Activated CD4-positive, alpha-beta T cell treated with anti-CD3 and anti-CD28 coated beads, Interleukin-2, amount 10 ng/mL, durations not matched to agents 24 days and 14 days (primary cell): ENCODE results near the gene SGCD. TPM values are rescaled to one million over a fixed set of nuclear protein-coding genes. Genes with fewer than 3 reads are reported as not detected.

ENCODE experiments used
- DNase-seq: peaks from one replicate; pipeline ENCODE4 v3.0.0; 2022
- H3K27ac Mint-ChIP-seq: one replicate; pipeline ENCODE4 v1.8.0; 2022; ENCODE audit warnings: mild to moderate bottlenecking, mixed read lengths
- H3K27me3 Mint-ChIP-seq: one replicate; pipeline ENCODE4 v1.8.0; 2022; ENCODE audit warnings: mixed read lengths
- H3K36me3 Mint-ChIP-seq: one replicate; pipeline ENCODE4 v1.8.0; 2022; ENCODE audit warnings: low read depth, mild to moderate bottlenecking, mixed read lengths
- H3K4me1 Mint-ChIP-seq: one replicate; pipeline ENCODE4 v1.8.0; 2021; ENCODE audit warnings: mixed read lengths
- H3K4me3 Mint-ChIP-seq: one replicate; pipeline ENCODE4 v1.8.0; 2022; ENCODE audit warnings: mild to moderate bottlenecking, moderate library complexity, mixed read lengths
- H3K9me3 Mint-ChIP-seq: one replicate; pipeline ENCODE4 v1.8.0; 2021; ENCODE audit warnings: mixed read lengths
- intact Hi-C: fragments of 100-400 bp; cut with micrococcal nuclease; formaldehyde crosslinking; loops from one replicate; pipeline ENCODE4 v1.15.1; 2023
- total RNA-seq: library from RNA; stranded (reverse); gene quantifications from 2 replicates; pipeline ENCODE4 v1.2.3, GENCODE V29; 2022

SGCD gene
- total RNA-seq = not detected in 2 replicates

DNA sequence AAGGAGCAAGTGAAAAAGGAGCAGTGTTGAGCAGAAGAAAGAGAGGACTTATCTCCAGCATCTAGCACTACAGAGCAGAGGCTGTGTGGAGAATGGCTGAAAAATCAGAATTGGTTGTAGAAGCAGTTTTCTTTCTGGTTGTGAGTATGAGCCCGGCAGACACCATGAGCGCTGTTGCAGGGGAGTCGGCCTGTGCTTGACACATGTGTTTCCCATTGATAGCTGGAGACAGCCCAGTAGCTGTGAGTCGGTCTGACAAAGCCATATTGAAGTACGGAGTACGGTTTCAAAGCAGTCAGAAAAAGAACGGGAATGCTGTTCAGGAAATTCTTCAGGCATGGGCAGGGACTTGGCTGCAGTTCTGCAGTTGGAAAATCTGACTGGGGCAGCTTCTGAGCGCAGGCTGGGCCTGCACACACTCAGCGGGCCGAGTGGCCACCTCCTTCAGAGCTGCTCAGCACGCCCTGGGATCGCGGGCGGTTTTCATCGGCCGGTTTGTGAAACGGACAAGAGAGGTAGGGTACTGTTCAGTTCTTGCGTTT is at the start of gene SGCD:
TSS of gene SGCD (plus strand) at position 447 of the 542 bp plus-strand sequence.
- Mint-ChIP-seq H3K27me3 (peaks cover 14% of the 10 kb centered on the region), H3K36me3 (no peaks in the 10 kb centered on the region), H3K9me3 (no peaks in the 10 kb centered on the region), H3K4me3 (no peak within 1 kb of the TSS), H3K27ac (no peak within 1 kb of the TSS), H3K4me1 (no peaks in the 10 kb centered on the region)
- DNase-seq = no peak
- intact Hi-C loops = no loop called here

DNA sequence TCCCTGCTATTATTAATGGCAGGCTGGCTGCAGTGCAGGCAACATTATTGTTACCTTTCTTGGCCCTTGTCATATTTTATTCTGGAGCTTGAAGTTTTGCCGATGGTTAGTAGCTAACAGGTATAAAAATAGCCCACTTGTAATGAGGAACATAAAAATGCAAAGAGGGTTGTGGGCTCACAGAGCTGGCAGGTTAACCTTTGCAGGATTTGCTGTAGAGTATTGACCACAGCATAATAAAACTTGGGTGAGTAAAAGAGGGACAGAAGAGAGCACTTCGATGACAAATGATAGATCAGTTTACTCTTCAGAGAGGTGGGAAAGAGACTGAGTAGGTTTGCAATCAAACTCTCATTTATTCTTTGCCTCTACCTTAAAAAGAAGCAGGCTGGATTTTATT is 49.7 kb upstream of the SGCD start:
- H3K27ac Mint-ChIP-seq = no peak overlapping the region
- intact Hi-C loops = no loop called here
- H3K27me3 Mint-ChIP-seq = peaks cover 2% of the 10 kb centered on the region

DNA sequence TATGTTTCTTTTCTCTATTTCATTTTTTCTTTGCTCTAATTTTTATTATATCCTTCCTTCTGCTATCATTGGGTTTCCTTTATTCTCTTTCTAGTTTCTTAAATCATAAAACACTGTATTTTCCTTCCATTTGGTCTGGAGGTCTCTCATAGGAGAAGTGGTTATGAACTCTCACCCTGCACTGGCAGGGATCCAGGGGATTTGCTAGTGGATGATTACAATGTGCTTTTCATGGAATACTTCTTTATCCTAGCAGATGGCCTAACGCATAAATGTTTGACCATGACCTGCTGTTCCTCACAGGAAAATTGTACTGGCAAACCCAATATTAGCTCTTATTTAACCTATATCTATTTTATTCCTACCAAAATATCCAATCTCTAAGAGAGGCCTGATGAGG is 31.5 kb upstream of the SGCD start:
- Mint-ChIP-seq H3K36me3 (no peaks in the 10 kb centered on the region), H3K4me1 (no peaks in the 10 kb centered on the region), H3K4me3 (no peak overlapping the region), H3K9me3 (no peaks in the 10 kb centered on the region), H3K27me3 (no peaks in the 10 kb centered on the region), H3K27ac (no peak overlapping the region)
- DNase-seq = no peak
- intact Hi-C loops = no loop called here

More for the DNA sequence above, 49.7 kb upstream of the SGCD start:
- no peaks in the 10 kb centered on the region for H3K9me3 Mint-ChIP-seq
- no peak for DNase-seq
- H3K4me3 Mint-ChIP-seq = no peak overlapping the region
- H3K4me1 Mint-ChIP-seq = no peaks in the 10 kb centered on the region
- H3K36me3 Mint-ChIP-seq = no peaks in the 10 kb centered on the region

DNA sequence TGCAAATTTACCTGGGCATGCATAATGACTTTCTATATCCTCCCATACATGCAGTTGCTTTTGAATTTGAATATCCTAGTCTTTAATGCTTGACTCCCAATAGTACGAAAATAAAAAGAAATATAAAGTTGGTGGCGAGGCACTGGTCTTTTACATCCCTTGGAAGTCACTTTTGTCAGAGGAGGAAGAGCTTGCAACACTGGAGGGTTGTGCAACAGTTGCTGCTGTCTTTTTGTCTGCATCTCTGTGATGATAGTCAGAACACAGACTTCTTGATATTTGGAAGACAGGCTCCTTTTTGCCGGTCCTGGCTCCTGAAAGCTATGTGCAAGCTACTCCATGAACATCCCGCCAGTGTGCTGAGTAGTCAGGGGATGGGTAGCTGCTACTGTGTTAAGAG is 16.8 kb upstream of the SGCD start:
- intact Hi-C loops = no loop called here
- Mint-ChIP-seq H3K9me3 (no peaks in the 10 kb centered on the region), H3K4me3 (no peak overlapping the region), H3K27me3 (no peaks in the 10 kb centered on the region), H3K4me1 (no peaks in the 10 kb centered on the region), H3K36me3 (no peaks in the 10 kb centered on the region), H3K27ac (no peak overlapping the region)
- no peak for DNase-seq

DNA sequence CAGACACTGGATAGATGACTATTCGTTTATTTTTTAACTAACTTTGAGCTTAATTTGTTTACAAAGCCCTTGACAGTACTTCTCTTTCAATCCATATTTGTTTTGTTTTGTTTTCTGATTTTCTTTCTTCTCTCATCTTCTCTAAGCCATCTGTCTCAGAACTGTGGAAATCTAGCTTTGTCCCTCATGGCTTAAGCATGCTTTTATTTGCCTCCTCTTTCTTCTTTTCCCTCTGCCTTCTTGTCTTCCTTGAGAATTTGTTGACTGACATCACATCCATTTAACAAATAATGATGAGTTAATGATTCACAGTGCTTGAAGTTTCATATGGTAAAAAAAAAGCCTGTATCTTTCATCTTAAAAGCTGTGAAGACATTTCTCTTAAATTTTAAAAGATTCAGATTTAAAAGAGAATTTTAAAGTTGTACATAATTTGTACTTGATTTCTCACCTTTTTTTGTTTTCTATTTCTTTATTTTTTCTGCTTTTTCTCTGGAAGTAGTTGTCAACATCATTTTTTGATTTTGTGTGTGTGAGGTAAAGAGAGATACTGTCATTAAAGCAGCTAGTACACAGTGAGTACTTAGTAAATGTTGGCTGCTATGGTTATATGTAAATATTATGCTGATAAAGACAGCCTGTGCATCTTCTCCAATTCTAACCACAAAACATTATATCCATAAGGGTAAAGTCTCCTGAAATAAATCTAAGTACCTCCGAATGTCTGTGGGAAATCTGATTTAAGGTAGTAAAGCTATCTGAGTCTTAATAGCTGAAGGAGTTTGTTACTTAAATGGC is 13.9 kb upstream of the SGCD start:
- Mint-ChIP-seq H3K27me3 (no peaks in the 10 kb centered on the region), H3K27ac (no peak overlapping the region), H3K36me3 (no peaks in the 10 kb centered on the region), H3K9me3 (no peaks in the 10 kb centered on the region), H3K4me3 (no peak overlapping the region), H3K4me1 (no peaks in the 10 kb centered on the region)
- no peak for DNase-seq
- intact Hi-C loops = no loop called here

DNA sequence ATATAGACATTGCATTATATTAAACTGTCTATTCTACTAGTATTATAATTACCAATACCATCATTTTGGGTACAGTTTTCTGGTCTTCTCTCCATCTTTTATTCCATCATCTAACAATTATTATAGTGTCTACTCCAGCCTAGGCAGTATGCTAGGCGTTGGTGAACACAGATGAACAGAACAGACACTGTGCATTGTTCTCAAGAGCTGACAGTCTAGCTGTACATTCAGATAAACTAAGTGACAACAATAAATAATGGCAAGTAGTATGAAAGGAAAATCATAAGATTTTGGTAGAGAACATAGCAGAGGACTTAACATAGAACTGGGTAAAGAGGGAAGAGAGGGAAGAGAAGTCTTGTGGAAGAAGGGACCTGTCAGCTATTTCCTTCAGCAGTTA is 12.5 kb upstream of the SGCD start:
- no peak overlapping the region for H3K27ac Mint-ChIP-seq
- intact Hi-C loops = no loop called here
- no peak for DNase-seq

DNA sequence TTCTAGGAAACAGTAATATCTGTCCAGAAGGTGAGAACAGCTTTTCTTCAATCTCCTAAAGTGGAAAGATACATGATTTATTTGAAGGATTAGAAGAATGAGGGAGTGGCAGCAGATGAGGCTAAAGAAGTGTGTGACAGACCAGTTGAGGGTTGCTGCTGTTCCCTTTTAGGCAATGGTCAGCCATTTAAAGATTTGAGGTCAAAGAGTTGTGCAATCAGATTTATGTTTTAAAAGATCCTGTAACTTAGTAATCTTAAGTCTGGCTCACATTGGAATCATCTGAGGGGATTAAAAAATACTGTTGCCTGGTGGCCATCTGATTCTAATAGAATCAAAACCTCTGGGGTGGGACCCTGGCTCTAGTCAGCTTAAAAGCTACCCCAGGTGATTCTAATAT is 4.3 kb upstream of the SGCD start:
- peaks cover 12% of the 10 kb centered on the region for H3K27me3 Mint-ChIP-seq

More for the DNA sequence above, 12.5 kb upstream of the SGCD start:
- H3K36me3 Mint-ChIP-seq = no peaks in the 10 kb centered on the region
- H3K27me3 Mint-ChIP-seq = no peaks in the 10 kb centered on the region
- H3K4me3 Mint-ChIP-seq = no peak overlapping the region
- no peaks in the 10 kb centered on the region for H3K9me3 Mint-ChIP-seq
- H3K4me1 Mint-ChIP-seq = no peaks in the 10 kb centered on the region

DNA sequence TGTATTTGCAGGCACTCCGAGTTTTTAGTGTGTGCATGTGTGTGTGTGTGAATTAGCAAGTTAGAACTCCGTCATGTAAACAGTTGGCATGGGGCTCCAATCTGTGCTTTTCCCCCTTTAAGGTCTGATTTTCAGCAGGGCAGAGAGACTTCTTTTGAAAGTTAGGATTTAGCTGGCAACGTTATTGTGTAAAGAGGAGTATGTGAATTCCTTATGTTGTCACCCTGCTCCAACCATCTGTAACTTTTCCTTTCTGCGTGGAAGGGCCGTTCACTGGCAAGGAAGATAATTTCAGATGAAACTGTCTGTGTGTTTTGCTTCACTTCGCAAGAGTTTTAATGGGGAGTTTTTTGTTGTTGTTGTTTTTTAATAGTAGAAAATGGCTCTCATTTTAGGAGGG is 332 bp downstream of the SGCD start:
- Mint-ChIP-seq H3K9me3 (no peaks in the 10 kb centered on the region), H3K36me3 (no peaks in the 10 kb centered on the region), H3K27ac (no peak overlapping the region), H3K4me1 (no peaks in the 10 kb centered on the region), H3K4me3 (no peak overlapping the region), H3K27me3 (peaks cover 14% of the 10 kb centered on the region)
- DNase-seq = no peak
- intact Hi-C loops = no loop called here

More for the DNA sequence above, 4.3 kb upstream of the SGCD start:
- Mint-ChIP-seq H3K36me3 (no peaks in the 10 kb centered on the region), H3K9me3 (no peaks in the 10 kb centered on the region), H3K27ac (no peak overlapping the region), H3K4me1 (no peaks in the 10 kb centered on the region), H3K4me3 (no peak overlapping the region)
- intact Hi-C loops = no loop called here
- DNase-seq = no peak

DNA sequence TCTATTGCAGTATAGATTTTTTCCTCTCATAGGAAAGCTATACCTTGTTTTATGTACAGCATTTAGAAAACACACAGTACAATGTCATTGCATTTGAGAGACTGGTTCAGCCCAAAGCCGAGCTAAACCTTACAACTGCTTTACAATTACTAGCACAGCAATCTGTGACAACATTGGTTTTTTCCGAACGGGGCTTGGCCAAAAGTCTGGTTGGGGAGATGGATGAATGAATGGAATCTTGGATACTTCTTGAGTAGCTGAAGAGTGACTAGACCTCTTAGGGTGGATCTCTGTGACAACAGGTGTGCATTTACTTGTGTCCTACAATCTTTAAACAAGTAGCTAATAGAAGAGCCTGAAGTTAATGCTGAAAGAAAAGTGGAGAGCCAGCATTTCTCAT is 1.2 kb downstream of the SGCD start:
- intact Hi-C loops = no loop called here
- H3K27ac Mint-ChIP-seq = no peak overlapping the region
- no peaks in the 10 kb centered on the region for H3K9me3 Mint-ChIP-seq
- H3K4me3 Mint-ChIP-seq = no peak overlapping the region
- no peaks in the 10 kb centered on the region for H3K36me3 Mint-ChIP-seq
- H3K4me1 Mint-ChIP-seq = no peaks in the 10 kb centered on the region
- no peak for DNase-seq
- peaks cover 14% of the 10 kb centered on the region for H3K27me3 Mint-ChIP-seq

DNA sequence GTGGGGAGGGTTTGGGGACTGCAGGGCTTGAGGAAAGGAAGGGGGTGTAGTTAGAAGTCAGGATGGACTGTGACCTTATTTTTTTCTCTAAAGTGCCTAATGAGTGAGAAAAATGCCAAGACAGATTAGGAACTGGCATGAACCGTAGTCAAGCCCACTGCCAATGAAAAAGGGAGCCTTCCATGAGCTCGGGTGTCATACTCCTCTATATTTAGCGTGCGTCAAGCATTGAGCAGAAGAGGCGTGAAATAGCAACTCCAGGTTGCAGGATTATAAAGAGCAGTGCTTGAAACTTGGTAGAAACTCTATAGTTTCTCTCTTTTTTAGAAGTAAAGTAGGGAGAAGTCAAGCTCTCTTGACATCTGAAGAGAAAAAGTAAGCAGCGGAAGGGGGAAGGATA is 1.8 kb downstream of the SGCD start:
- H3K4me1 Mint-ChIP-seq = no peaks in the 10 kb centered on the region
- intact Hi-C loops = no loop called here

DNA sequence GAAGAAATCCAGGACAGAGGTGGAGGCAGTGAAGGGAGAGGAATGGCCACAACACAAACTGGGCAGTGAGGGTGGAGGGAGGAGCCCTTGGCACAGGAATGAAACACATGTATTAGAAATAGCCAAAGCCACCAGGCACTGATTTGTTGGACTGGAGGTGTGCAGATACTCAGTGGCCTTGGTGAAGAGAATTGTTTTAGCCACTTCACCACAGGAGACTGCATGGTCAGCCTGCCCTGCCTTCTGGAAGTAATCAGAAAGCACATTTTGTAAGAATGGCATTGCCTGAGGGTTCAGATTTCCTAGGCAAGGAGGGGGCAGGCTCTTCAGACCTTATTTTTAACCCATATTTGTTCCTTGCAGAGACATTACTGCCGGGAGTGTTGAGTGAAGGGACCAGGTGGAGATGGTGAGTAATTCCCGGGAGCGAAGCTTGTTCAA is 2.2 kb downstream of the SGCD start:
- H3K27ac Mint-ChIP-seq = no peak overlapping the region
- no peak for DNase-seq
- H3K9me3 Mint-ChIP-seq = no peaks in the 10 kb centered on the region
- H3K4me3 Mint-ChIP-seq = no peak overlapping the region
- intact Hi-C loops = no loop called here
- no peaks in the 10 kb centered on the region for H3K4me1 Mint-ChIP-seq
- H3K36me3 Mint-ChIP-seq = no peaks in the 10 kb centered on the region
- peaks cover 14% of the 10 kb centered on the region for H3K27me3 Mint-ChIP-seq

More for the DNA sequence above, 1.8 kb downstream of the SGCD start:
- Mint-ChIP-seq H3K4me3 (no peak overlapping the region), H3K27ac (no peak overlapping the region), H3K27me3 (peaks cover 14% of the 10 kb centered on the region), H3K36me3 (no peaks in the 10 kb centered on the region), H3K9me3 (no peaks in the 10 kb centered on the region)
- DNase-seq = no peak

DNA sequence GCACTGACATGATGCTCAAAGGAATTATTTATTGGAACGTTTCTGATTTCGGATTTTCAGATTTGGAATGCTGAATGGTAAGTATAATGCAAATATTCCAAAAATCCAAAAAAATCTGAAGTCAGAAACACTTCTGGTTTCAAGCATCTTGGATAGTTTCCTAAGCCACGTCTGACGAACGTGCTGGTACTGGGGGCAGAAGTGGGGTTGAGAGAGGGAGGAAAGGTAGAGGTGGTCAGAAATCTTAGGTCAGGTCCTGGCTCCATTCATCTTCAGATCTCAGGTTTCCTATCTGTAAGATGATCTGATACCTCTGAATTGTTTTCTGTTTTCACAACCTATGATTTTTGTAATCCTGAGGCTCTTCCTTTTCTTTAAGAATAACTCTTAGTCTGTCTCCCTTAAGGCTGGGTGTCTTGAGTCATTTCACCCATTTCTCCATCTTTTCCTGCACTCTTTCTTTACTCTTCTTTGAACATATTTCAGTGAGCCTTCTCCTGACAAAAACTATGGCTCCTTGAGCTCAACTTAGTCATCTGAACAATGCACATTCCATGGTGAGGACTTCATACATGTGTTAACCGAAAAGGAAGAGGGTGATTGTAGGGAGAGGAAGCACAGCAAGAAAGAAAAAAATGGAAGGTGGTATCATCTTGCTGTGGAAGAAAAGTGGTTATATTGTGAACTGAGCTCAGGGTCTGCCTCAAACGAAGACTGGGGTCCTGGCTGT is 3.3 kb downstream of the SGCD start:
- peaks cover 14% of the 10 kb centered on the region for H3K27me3 Mint-ChIP-seq

DNA sequence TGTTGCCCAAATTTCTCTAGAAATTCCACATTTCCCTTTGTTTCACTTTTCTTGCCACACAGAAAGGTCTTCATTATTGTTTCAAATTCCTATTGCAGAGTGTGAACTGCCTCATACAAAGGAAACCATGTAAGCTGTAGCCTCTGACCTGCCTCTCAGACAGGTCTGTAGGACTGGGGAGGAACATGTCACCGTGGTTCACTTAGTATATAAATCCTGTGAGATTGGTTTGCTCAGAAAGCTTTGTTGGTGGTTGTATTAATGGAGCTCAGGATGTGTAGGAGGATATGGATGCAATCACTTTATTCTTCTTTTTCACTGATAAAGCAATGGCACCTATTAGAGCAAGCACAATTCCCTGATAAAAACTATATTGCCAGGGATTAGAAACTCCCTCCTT is 4.2 kb downstream of the SGCD start:
- intact Hi-C loops = no loop called here
- Mint-ChIP-seq H3K4me1 (no peaks in the 10 kb centered on the region), H3K9me3 (no peaks in the 10 kb centered on the region), H3K27me3 (peaks cover 12% of the 10 kb centered on the region), H3K27ac (no peak overlapping the region), H3K4me3 (no peak overlapping the region), H3K36me3 (no peaks in the 10 kb centered on the region)
- no peak for DNase-seq

More for the DNA sequence above, 3.3 kb downstream of the SGCD start:
- DNase-seq = no peak
- H3K27ac Mint-ChIP-seq = no peak overlapping the region
- H3K9me3 Mint-ChIP-seq = no peaks in the 10 kb centered on the region
- no peaks in the 10 kb centered on the region for H3K36me3 Mint-ChIP-seq
- intact Hi-C loops = no loop called here
- H3K4me1 Mint-ChIP-seq = no peaks in the 10 kb centered on the region
- H3K4me3 Mint-ChIP-seq = no peak overlapping the region

DNA sequence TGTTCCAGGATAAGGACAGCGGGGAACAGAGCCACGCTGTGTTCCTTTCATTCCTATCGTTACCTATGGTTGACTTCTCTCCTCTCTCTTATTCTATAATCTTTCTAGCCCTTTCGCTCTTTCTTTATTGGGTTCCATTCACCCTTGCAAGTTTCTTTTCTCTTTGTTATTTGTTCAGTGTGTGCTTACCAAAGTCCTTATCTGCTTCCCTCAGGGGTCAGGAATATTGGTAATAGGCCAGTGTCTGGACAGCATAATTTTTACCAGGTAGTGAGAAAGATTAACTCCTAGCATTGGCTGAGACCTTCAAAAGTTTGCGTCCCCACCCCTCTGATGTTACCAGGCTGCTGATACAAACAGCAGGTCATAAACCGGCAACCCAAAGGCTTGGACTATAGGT is 4.9 kb downstream of the SGCD start:
- H3K4me1 Mint-ChIP-seq = no peaks in the 10 kb centered on the region
- H3K4me3 Mint-ChIP-seq = no peak overlapping the region
- DNase-seq = no peak
- H3K9me3 Mint-ChIP-seq = no peaks in the 10 kb centered on the region
- peaks cover 8% of the 10 kb centered on the region for H3K27me3 Mint-ChIP-seq
- H3K27ac Mint-ChIP-seq = no peak overlapping the region
- intact Hi-C loops = no loop called here
- H3K36me3 Mint-ChIP-seq = no peaks in the 10 kb centered on the region
